Liver (tissue), 3 donors: Measurements from ENCODE around the gene CLEC16A.

Source experiments
- CTCF ChIP-seq: fragments of 150-350 bp; IDR thresholded peaks from 2 replicates; pipeline ENCODE4 v1.5.1; 2017; ENCODE audit warnings: improper control_type of control experiment, low read depth, low read length; ENCODE audit not compliant: missing input control
- FOXA1 ChIP-seq: IDR thresholded peaks from 2 replicates; pipeline ENCODE4 v1.6.1; 2016; ENCODE audit warnings: antibody characterized with exemption
- FOXA2 ChIP-seq: IDR thresholded peaks from 2 replicates; pipeline ENCODE4 v1.6.1; 2016; ENCODE audit warnings: antibody characterized with exemption
- GABPA ChIP-seq, 2 donors: IDR thresholded peaks in 1 of 2; conservative IDR thresholded peaks in 1 of 2; 2 replicates each; pipeline ENCODE4 v1.6.1; 2016; ENCODE audit warnings: antibody characterized with exemption in 2 of 2, mild to moderate bottlenecking in 1 of 2, moderate library complexity in 1 of 2
- HNF4A ChIP-seq, 2 donors: conservative IDR thresholded peaks; 2 replicates each; pipeline ENCODE4 v1.6.1; 2016; ENCODE audit warnings: antibody characterized with exemption in 2 of 2, mild to moderate bottlenecking in 2 of 2
- MAX ChIP-seq: IDR thresholded peaks from 2 replicates; pipeline ENCODE4 v1.6.1; 2016; ENCODE audit warnings: antibody characterized with exemption
- RAD21 ChIP-seq, 2 donors: IDR thresholded peaks; 2 replicates each; pipeline ENCODE4 v1.6.1; 2016; ENCODE audit warnings: antibody characterized with exemption in 2 of 2, mild to moderate bottlenecking in 2 of 2
- REST ChIP-seq: IDR thresholded peaks from 2 replicates; pipeline ENCODE4 v1.6.1; 2016; ENCODE audit warnings: antibody characterized with exemption, mild to moderate bottlenecking
- RXRA ChIP-seq, 2 donors: IDR thresholded peaks; 2 replicates each; pipeline ENCODE4 v1.6.1; 2017 to 2018; ENCODE audit warnings: antibody characterized with exemption in 2 of 2, mild to moderate bottlenecking in 1 of 2
- SP1 ChIP-seq: IDR thresholded peaks from 2 replicates; pipeline ENCODE4 v1.6.1; 2018; ENCODE audit warnings: antibody characterized with exemption, mild to moderate bottlenecking
- TAF1 ChIP-seq: conservative IDR thresholded peaks from 2 replicates; pipeline ENCODE4 v1.6.1; 2016; ENCODE audit warnings: antibody characterized with exemption, mild to moderate bottlenecking
- YY1 ChIP-seq: IDR thresholded peaks from 2 replicates; pipeline ENCODE4 v1.6.1; 2016; ENCODE audit warnings: antibody characterized with exemption, mild to moderate bottlenecking
- ZBTB33 ChIP-seq: IDR thresholded peaks from 2 replicates; pipeline ENCODE4 v1.6.1; 2016; ENCODE audit warnings: antibody characterized with exemption
- donor health status: healthy.
- donor health status: healthy.

GRCh38 chr16:11017499-11017898, 73.1 kb downstream of the CLEC16A start:
- TF ChIP-seq CTCF: no peak
- no peak for TF ChIP-seq HNF4A (conservative IDR thresholded peaks at IDR 0.05)
- no peak for TF ChIP-seq MAX
- no peak for TF ChIP-seq ZBTB33
- no peak for TF ChIP-seq RXRA (IDR thresholded peaks at IDR 0.05)
- TF ChIP-seq FOXA2: no peak
- TF ChIP-seq RAD21 (IDR thresholded peaks at IDR 0.05): no peak
- TF ChIP-seq FOXA1: no peak
- no peak for TF ChIP-seq YY1
- TF ChIP-seq GABPA (IDR thresholded peaks at IDR 0.05 in 1 of 2, conservative IDR thresholded peaks at IDR 0.05 in 1 of 2): no peak
- TF ChIP-seq SP1: no peak
- no peak for TF ChIP-seq TAF1
- TF ChIP-seq REST: no peak
